GM19452 (cell line): Measurements from ENCODE around the gene BOLL.
"Not testable (repeated sequence)": the region's sequence is repeated elsewhere in the genome, so short reads cannot be mapped to it uniquely, and the experiment has no call there.

Experiments used
- ATAC-seq: cut with Tn5 transposase; IDR thresholded peaks from one replicate; pipeline ENCODE4 v1.9.1; 2021; ENCODE audit not compliant: unreplicated experiment

BOLL gene

DNA sequence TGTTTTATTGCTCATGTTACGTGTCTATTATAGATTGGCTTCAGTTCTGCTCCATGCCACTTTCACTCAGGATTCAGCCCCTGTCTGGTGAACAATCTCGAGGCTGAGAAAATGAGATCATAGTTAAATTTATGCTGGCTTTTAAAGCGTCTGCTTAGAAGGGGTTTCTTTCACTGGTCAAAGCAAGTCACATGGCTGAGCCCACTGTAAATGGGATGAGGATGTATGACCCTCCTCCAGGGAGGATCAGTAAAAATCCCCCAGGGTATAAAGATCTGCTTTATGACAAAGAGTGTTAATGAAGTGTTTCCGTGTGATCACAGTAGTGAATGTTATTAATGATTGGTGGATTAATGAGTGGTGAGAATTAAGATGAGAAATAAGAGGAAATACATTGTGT lies 13.1 kb upstream of the BOLL start:
- ATAC-seq = no peak

- no peak for ATAC-seq
Measured at GRCh38 chr2:197795277-197795676, 10.2 kb upstream of the BOLL start.

- no peak for ATAC-seq
Measured at GRCh38 chr2:197793456-197793855, 8.3 kb upstream of the BOLL start.

DNA sequence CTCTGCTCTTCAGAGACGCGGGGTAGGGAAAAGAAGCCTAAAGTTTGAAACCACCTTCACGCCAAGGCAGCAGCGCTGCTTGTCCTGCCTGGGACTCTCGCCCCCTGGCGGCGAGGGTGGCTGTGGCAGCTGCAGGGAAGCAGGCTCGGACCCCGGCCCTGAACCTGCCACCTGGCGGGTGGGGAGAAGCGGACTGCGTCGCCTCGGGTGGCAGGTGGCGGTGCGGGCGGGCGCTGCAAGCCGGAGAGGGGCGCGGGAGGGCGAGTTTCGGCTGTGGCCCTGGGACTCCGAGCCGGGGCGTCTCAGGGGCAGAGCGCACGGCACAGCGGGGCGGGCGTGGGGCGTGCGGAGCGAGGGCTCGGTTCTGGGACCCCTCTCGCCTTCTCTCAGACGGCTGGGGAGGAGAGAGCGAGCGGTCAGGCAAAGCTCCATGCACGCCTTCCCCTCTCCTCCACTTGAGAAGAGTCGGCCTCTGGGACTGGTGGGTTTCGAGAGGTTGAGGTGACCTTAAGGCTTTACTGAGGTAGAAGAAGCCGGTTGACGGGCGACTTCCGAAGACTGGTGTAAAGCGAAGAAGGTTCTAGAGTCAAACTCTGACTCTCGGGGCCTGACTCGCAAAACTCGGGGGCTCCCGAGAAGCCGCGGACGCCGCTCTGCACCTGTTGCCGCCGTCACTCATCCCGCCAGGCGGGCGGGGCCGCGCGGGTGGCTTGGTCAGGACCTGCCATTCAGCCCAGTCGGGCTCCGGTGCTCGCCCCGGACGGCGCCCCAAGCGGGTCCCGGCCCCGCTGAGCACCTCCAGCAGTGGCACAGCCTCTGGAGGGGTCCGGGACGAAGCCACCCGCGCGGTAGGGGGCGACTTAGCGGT lies 1.1 kb upstream of the BOLL start:
- peak; percentile 84 for ATAC-seq

DNA sequence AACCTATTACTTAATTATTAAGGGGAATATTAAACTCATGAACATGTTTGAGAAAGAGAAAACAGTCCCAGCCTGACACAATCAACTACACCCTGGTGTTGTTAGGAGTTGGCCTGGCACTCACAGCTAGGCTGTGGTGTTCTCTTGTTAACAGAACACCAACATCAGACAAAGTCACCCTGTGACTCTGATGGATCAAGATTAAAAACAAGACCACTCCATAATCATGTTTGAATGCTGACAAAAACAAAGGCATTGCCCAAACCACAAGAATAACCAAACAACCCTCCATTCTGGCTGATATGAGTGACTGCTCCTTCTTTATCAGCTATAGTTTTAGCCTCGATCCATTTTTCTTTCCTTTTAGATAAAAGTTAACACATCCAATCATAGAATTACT lies 3.0 kb downstream of the BOLL start:
- no peak for ATAC-seq

GRCh38 chr2:197779261-197779660 lies 5.9 kb downstream of the BOLL start:
- no peak for ATAC-seq

- no peak for ATAC-seq
Measured at GRCh38 chr2:197777823-197778407, 7.2 kb downstream of the BOLL start.

DNA sequence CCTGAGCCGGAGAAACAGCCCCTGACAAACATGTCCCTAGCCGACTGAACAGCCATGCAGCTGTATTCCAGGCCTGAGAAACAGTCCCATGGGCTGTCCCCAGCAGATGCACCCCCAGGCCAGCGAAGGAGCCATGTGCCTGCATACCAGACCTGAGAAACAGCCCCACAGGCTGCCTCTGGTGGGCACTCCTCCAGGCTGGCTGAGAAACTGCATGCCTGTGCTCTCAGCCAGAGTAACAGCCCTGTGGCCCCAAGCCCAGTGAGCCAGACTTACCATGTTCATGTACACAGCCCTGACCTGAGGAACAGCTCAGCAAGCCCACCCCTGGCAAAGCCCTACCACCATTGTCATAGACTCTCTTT lies 24.8 kb downstream of the BOLL start:
- ATAC-seq = no peak

DNA sequence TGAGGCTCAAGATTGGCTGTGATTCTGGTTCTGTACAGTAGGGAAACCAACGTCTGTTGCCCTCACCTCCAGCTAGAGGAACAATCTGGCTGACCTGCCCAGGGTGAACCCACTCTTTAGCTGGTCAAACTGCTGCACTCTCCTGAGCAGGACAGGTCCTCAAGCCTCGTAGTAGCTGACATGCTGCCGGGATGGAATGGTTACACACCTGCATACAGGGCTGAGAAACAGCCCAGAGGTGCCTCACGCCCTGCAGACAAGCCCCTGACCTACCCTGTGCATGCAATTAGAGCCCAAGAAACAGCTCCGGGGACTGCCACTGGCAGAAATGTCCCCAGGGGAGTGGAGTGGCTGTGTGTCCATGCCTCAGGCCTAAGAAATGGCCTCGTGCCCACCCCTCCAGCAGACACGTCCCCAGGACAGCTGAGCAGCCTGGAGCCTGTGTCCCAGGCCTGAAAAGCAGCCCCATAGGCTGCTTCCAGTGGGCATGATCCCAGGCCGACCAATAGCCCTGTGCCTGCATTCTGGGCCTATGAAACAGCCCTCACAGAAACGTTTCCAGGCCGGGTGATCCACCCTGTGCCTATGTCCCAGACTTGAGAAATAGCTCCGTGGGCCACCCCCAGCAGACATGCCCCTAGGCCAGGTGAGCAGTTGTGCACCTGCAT lies 25.4 kb downstream of the BOLL start:
- no peak for ATAC-seq

- ATAC-seq = no peak
Measured at GRCh38 chr2:197759013-197759412, 26.1 kb downstream of the BOLL start.

DNA sequence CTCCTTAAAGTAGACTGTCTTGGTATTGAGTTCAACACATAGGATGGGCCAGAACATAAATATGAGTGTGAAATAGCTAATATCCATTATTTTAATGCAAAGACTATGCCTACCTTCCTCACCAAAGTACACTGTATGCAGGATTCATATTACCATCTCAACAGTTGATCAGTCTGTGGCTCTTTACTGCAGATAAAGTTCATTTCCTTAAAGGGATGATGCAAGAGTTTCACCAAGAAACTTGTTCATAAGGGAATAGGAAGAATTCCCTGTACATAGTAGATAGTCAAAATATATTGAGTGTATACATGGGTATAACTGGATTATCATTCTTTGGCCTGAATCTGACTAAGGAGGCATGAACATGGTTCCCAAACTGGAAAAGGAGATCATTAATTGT lies 44.9 kb downstream of the BOLL start:
- ATAC-seq = no peak

- ATAC-seq = not testable (repeated sequence)
Measured at GRCh38 chr2:197728555-197729544, 56.3 kb downstream of the BOLL start.

DNA sequence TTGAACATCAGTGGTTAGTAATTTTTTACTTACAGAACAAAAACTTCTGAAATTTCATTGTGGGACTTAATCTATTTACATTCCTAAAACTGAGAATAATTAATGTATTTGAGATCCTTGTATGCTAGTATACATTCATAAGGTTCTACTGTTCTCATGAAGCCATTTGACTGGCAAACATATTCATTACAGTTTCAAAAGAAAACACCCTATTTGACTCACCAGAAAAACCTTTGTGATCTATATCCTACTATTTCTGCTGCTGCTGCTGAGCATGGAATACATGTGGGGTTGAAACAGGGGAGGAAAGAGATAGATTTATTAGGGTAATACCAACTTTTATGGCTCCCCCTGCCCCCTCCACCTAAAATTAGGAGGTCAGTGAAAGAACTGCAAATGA lies 58.1 kb downstream of the BOLL start:
- no peak for ATAC-seq

DNA sequence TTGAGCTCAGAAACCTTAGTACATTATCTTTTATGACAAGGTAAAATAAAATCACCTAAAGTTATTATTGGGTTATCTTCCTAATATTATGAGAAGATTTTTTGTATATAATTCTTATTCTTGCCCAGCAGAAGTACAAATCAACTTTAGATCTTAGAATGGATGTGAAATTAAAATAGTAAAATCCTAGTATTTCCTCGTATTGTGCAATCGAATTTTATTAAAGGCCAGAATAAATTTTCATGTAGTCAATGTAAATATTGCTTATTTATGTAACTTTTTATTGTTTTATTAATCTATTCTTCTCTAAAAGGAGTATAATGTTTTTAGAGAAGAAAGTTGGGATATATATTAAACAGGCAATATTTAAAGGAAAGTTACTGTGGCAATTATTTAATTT lies 67.3 kb downstream of the BOLL start:
- no peak for ATAC-seq

DNA sequence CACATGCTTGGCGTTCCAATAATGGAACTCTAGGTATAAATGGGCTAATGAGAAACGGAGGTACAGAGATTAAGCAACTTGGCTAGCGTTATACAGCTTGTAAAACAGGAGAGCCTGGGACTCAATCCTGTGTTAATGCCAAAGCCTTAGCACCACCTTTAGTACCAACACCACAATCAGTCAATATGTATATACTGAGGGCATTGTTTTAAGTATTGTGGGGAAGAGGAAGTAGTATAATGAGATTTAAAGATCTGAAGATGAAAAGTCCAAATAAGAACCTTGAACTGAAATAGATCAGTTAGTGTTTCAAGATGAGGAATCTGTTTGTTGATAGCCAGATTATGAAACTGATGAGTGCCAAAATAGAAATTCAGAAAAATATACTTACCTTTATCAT lies 71.8 kb downstream of the BOLL start:
- ATAC-seq = no peak

- no peak for ATAC-seq
Measured at GRCh38 chr2:197711578-197711977, 73.5 kb downstream of the BOLL start.

DNA sequence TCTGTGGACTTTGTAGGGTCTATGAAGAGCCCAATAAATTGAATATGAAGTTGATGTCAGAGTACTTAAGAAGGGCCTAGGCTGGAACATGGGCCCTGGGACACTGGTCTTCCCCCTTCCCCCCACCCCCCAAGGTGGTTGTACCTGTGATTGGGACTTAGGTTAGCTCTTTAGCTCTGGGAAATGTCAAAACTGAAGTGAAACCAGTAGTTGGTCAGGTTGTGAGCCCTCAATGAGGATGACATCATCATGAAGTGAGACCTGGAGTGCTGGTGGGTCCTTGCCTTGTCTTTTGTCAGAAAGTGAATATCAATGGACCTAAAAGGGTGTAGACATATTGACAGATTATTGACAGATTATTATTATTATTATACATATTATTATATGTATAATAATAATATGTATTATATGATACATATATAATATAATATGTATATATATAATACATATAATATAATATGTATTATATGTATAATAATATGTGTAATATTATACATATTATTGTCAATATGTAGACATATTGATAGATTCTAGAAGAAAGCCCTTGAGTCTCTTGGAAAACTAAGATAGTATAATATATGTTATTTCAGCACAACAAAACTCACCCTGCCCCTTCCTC lies 74.6 kb downstream of the BOLL start:
- ATAC-seq = peak; percentile 76

GRCh38 chr2:197709140-197709539 lies 76.0 kb downstream of the BOLL start:
- ATAC-seq = not testable (repeated sequence)

GRCh38 chr2:197708331-197708730 lies 76.8 kb downstream of the BOLL start:
- no peak for ATAC-seq
